PC-9 (cell line): ENCODE data around the gene FAM3D.

ENCODE experiments used
- CTCF ChIP-seq: fragments of 200-600 bp; sonication (generic); conservative IDR thresholded peaks from 2 replicates; pipeline ENCODE4 v1.6.1; 2017; ENCODE audit warnings: mixed run types, antibody characterized with exemption, mild to moderate bottlenecking, moderate library complexity
- EZH2 ChIP-seq: fragments of 200-600 bp; sonication (generic); IDR thresholded peaks from 2 replicates; pipeline ENCODE4 v1.8.0; 2017; ENCODE audit warnings: antibody characterized with exemption, low read depth

- TF ChIP-seq CTCF = no peak
- no peak for TF ChIP-seq EZH2
Measured at GRCh38 chr3:58660998-58661397, 5.6 kb downstream of the FAM3D start.
